ENCODE data around the gene ZNF76.
"Not testable (repeated sequence)": the region's sequence is repeated elsewhere in the genome, so short reads cannot be mapped to it uniquely, and the experiment has no call there.

Gene ZNF76

DNA sequence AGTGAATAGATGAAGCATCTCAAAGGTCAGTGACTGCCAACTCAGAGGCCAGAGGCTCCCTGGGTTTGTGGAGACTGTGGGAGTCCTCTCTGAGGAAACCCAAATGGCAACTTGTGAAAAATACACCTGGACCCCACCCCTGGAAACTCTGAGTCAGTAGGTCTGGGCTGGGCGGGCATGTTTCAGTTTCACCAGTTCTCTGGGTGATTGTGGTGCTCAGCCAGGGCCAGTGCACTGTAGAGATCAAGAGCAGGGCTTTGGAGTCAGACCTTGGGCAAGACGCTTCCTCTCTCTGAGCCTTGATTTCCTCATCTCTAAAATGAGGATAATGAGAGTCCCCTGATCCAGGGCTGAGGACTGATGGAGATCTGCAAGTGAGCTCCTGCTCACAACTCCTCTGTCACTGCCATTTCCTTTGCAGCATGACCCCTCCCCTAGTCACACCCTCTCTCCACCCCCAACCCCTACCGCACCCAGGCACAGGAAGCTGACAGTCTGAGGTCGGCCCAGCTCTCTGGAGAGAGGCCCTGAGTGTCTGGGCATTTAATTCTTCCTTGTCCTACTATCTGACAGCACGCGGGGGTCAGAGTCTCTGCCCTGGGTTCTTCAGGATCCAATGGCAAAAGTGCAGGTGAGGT lies 43.2 kb downstream of the ZNF76 start:
- peak; percentile 67 for DNase-seq

DNA sequence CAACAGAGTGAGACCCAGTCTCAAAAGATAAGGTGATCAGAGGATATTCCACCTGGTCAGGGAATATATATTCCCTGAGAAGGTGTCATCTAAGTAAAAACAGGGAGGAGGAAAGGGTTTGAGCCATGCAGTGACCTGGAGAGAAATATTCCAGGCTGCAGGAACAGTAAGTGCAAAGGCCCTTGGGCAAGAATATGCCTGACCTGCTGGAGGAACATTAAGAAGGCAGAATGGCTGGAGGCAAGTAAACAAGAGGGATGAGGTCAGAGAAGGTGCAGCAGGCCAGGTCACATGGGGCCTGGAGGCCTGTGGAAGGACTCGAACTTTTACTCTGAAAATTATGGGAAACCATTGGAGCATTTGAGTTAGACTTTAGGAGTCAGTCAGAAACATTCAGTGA lies 44.8 kb downstream of the ZNF76 start:
- DNase-seq: no peak

DNA sequence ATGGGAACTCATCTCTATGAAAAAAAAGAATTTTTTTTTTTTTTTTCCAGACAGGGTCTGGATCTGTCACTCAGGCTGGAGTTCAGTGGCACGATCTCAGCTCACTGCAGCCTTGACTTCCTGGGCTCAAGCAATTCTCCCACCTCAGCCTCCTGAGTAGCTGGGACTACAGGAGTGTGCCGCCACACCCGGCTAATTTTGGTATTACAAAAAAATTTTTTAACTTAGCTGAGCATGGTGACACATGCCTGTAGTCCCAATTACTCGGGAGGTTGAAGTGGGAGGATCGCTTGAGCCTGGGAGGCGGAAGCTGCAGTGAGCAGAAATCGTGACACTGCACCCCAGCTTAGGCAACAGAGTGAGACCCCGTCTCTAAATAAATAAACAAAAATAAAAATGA lies 45.6 kb downstream of the ZNF76 start:
- peak; percentile 29 for DNase-seq

DNA sequence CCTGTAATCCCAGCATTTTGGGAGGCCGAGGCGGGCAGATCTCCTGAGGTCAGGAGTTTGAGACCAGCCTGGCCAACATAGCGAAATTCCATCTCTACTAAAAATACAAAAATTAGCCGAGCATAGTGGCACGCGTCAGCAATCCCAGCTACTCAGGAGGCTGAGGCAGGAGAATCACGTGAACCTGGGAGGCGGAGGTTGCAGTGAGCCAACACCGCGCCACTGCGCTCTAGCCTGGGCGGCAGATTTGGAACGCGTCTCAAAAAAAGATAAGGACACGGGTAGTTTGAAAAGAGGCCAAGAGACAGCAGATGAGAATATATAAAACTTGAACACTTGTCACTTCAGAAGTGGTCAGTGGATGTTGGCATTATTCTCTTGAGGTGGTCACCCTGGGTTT lies 47.6 kb downstream of the ZNF76 start:
- DNase-seq: not testable (repeated sequence)

DNA sequence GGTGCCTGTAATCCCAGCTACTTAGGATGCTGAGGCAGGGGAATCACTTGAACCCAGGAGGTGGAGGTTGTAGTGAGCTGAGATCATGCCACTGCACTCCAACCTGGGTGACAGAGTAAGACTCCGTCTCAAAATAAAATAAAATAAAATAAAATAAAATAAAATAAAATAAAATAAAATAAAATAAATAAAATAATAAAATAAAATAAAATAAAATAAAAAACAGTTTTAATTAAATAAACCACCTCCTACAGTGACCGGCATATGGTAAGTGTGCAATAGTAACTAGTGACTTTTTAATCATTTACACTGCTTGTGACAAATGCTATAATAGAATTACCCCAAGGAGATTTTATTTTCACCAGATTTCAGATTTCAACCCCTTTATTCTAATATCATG lies 49.0 kb downstream of the ZNF76 start:
- not testable (repeated sequence) for DNase-seq

DNA sequence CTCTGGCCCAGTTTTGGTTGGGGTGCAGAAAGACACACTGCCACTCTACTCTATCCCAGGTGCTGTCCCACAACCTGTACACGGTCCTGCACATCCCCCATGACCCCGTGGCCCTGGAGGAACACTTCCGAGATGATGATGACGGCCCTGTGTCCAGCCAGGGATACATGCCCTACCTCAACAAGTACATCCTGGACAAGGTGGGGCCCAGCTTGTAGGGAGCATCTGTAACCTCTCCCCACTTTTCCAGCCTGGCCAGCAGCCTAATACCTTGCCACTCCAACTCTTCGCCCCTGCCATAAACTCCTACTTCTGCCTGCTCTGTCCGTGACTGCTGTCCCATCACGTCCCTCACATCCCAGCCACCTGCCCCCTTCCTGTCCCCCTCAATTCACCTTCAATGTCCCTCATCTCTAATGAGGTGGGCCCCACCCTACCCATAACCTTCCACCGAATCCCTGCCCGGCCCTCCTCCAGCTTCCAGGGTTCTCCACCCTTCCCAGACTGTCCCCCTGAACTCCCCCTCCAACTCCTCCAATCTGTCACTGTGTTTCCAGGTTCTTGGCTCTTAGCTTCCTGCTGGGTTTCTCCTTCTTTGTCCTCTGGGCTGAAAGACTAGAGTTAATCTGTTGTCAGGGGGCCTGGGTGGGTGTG lies 50.2 kb downstream of the ZNF76 start:
- DNase-seq: no peak

DNA sequence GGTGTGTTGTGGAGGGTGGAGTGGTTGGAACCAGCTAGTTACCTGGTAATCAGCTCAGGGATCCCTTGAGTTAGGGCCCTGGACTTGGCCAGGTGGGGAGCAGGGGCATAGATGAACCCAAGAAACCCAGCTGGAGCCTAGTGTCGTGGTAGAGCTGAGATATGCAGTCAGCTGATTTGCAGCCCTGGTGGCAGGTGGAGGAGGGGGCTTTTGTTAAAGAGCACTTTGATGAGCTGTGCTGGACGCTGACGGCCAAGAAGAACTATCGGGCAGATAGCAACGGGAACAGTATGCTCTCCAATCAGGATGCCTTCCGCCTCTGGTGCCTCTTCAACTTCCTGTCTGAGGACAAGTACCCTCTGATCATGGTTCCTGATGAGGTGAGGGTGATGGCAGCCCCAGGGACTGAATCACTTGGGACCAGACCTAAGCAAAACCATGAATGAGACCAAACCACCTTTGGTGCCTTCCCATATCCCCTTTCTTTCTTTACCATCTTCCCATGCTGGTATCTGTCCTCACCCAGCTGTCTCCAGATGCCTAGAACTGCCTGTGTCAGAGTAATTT lies 50.8 kb downstream of the ZNF76 start:
- no peak for DNase-seq

DNA sequence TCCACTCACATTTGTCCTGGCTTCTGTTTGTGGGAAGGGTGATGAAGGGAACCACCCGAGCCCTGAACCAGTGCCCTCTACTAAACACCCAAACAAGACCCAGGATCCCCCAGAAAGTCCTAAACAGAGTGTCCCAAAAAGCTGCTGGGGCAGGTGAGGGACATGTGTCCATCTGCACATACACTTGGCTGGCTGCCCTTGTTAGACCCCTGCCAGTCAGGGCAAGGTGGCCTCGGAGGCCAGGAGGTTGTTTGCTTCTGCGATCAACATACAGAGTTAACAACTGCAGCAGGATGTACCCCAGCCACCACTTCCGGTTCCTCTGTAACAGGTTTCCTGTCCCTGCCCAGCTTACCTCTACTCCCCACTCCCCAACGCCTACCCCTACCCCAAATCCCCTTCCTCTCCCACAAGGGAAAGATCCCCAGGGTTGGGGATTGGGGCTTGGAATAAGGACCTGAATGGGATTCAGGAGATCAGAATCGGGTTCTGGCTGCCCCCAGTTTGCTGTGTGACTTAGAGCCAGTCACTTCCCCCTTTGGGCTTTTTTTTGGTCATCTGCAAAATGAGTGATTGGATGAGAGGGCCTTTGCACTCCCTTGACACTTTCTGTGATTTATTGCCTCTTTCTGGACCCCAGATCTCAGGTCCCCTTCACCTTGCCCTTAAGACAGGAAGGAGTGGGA lies 52.0 kb downstream of the ZNF76 start:
- DNase-seq: no peak

DNA sequence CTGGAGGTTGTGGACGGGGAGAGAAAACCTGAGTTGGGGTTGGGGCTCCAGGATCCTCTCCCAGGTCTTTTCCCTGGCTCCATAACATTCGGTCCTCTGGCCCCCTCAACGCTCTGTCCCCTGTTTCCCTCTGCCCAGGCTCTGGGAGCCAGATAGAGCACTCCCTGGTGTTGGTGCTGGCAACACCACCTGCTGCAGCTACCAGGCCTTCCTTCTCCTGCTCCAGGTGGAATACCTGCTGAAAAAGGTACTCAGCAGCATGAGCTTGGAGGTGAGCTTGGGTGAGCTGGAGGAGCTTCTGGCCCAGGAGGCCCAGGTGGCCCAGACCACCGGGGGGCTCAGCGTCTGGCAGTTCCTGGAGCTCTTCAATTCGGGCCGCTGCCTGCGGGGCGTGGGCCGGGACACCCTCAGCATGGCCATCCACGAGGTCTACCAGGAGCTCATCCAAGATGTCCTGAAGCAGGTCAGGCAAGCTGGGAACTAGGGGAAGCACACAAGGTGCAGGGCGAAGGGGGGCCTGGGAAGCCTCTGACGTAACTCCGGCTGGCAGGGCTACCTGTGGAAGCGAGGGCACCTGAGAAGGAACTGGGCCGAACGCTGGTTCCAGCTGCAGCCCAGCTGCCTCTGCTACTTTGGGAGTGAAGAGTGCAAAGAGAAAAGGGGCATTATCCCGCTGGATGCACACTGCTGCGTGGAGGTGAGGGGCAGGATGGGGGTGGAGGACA lies 52.7 kb downstream of the ZNF76 start:
- no peak for DNase-seq

DNA sequence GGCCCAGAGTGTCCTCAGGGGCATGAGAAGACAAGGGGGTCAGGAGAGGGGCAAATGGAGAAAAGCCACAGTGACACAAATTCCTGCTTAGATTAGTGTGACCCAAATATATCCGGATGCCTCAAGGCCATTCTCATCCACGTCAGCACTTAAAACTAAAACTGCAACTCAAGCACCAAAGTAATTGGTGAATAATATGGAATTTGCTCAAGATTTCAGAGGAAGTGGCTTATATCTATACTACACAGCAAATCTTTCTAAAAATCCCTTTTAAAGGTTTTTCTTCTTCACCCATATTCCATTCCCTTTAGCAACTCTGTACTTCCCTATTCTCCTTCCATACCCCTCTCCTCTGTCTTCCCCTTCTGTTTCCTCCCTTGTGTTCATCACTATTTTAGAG lies 53.3 kb downstream of the ZNF76 start:
- no peak for DNase-seq

DNA sequence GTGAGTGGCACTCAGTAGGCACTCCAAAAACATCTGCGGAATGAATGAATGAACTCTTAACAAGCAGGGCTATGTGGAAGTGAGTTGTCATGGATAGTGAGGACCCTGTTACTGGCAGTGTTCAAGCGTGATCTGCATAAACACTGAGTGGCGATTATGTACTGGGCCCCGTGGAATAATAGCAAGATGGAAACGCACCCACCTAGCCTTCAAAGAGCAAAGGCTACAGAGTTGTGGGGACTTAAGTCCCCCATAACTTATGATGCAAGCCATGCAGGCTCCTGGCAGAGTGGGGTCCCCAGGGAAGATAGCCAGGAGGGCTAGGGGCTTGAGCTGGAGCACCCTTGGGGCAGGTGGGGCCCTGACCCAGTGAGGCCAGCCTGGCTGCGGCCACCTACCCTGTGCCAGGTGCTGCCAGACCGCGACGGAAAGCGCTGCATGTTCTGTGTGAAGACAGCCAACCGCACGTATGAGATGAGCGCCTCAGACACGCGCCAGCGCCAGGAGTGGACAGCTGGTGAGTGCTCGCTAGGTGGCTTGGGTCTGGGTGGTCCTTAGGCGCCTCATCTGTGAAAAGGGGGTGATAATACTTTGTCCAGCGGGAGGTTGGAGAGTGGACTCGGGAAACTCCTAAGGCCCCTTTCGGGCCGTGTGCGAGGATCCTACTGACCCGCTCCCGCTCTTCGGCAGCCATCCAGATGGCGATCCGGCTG lies 58.1 kb downstream of the ZNF76 start:
- no peak for DNase-seq

DNA sequence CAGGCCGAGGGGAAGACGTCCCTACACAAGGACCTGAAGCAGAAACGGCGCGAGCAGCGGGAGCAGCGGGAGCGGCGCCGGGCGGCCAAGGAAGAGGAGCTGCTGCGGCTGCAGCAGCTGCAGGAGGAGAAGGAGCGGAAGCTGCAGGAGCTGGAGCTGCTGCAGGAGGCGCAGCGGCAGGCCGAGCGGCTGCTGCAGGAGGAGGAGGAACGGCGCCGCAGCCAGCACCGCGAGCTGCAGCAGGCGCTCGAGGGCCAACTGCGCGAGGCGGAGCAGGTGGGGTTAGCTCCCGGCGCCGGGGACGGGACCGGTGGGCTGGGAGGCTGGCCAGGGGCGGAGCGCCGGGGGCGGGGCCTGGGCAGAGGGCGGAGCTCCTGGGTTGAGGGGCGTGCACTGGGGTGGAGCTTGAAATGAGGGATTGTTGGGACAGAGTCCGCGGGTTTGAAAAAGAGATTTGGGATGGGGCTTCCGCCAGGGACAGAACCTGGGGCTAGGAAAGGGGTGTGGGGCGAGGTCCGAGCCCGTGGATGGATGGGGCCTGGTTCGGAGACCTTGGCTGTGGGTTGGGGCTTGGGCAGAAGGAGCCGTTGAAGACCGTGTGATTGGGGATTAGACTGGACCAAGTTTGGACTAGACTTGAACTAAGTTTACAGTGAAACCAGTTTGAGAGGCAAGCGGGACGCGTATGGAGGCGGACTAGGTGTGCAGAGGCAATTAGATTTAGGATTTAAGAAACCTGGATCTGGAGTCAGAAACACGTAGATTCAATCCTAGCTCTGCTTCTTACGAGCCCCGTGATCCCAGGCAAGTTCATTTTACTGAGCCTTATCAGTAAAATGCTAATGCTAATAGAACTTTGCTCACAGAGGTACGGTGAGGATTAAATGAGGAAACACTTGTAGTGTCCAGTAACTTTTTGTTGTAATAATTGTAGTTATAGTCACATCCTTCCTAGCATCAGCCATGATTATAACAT lies 58.9 kb downstream of the ZNF76 start:
- no peak for DNase-seq

DNA sequence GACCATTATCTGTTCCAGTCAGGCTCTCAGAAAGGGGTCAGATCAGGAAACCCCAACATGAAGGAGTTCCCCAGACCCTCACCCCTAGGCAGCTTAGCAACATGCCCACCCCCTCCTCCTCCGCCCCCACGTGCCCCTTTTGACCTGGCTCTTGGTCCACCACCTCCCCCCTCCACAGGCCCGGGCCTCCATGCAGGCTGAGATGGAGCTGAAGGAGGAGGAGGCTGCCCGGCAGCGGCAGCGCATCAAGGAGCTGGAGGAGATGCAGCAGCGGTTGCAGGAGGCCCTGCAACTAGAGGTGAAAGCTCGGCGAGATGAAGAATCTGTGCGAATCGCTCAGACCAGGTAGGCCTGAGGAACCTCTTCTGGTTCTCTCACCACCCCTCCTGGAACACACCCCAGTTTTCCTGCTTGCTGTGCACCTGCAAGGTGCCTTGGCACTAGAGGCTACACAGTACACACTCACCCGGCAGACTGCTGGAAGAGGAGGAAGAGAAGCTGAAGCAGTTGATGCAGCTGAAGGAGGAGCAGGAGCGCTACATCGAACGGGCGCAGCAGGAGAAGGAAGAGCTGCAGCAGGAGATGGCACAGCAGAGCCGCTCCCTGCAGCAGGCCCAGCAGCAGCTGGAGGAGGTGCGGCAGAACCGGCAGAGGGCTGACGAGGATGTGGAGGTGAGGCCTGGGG lies 60.0 kb downstream of the ZNF76 start:
- no peak for DNase-seq

DNA sequence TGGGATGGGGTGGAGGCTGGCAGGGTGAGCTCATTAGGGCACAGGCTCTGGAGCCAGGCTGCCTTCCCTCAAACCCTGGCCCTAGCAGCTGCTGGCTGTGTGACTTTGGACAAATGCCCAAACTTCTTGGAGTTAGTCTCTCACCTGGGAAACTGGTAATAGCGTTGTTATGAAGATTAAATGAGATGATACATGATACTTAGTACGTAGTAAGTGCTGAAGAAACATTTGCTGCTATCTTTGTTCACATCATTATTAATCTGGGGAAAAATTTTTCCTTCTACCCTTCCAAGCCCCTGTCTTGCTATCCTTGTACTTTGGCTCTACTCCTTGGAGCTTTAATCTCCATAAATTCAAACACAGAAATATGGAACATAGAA lies 60.5 kb downstream of the ZNF76 start:
- DNase-seq: no peak

DNA sequence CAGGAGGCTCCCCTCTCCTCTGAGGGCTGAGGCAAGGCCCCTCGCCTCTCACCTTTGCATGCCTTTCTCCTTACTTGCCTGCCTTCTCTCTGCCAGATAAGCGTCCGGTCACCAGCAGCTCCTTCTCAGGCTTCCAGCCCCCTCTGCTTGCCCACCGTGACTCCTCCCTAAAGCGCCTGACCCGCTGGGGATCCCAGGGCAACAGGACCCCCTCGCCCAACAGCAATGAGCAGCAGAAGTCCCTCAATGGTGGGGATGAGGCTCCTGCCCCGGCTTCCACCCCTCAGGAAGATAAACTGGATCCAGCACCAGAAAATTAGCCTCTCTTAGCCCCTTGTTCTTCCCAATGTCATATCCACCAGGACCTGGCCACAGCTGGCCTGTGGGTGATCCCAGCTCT lies 61.6 kb downstream of the ZNF76 start:
- DNase-seq: no peak

DNA sequence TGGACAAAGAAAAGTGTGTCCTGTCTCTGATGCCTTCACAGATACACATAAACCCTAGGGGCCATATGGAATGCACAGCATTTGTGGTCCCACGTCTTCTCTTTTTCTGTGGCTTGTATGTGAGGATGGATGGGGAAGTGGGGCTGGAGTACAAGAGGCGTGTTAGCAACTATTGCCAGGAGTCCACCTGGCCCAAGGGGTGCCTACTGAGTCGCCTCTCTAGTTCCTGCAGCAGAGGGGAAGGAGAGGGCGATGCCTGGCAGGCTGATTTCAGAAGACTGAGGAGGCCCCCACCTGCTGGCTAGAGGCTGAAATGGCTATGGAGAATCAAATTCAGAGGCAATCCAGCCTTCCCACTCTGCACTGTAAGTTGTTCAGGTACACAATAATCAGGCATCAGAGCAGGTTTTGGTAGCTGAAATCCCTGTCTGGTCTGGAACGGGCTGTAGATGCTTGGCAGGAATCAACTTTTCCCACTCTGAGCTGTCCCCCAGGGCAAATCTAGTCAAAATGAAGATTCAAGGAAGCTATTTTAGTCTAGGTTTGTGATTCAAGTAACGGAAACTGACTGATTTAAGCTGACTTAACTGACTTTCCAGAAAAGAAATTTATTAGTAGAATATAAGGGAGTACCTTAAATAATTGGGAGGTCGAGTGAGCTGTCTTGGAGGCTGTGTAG lies 68.0 kb downstream of the ZNF76 start:
- peak; percentile 85 for DNase-seq

DNA sequence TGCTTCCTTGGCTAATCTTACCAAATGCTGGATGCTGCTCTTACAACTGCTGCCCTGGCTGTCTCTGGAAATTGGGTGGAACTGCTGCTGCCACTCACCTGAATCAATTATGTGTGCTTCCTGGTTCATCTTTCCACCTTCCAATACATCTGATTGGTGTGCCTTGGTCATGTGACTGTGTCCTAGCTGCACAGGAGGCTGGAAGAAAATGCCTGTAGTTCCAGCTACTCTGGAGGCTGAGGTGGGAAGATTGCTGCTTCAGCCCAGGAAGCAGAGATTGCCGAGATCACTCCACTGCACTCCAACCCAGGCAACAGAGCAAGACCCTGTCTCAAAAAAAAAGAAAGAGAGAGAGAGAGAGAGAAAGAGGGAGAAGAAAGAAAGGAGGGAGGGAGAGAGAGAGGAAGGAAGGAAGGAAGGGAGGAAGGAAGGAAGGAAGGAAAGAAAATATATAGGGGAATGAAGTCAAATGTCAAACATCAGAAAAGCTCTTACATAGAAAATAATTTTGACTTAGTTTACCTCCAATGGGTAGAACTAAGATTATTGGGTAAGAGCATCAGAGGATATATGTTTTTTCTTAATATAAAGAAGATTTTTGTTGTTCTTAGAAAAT lies 68.7 kb downstream of the ZNF76 start:
- DNase-seq: no peak

DNA sequence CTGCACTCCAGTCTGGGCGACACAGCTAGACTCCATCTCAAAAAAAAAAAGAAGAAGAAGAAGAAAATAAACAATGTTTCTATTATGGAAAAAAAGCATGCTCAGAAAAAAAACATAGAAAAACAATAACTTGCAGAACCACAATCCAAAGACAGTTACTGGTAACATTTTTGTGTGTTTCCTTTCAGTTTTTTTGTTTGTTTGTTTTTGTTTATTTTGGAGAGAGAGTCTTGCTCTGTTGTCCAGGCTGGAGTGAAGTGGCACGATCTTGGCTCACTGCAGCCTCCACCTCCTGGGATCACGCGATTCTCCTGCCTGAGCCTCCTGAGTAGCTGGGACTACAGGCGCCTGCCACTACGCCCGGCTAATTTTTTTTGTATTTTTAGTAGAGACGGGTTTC lies 69.4 kb downstream of the ZNF76 start:
- not testable (repeated sequence) for DNase-seq

DNA sequence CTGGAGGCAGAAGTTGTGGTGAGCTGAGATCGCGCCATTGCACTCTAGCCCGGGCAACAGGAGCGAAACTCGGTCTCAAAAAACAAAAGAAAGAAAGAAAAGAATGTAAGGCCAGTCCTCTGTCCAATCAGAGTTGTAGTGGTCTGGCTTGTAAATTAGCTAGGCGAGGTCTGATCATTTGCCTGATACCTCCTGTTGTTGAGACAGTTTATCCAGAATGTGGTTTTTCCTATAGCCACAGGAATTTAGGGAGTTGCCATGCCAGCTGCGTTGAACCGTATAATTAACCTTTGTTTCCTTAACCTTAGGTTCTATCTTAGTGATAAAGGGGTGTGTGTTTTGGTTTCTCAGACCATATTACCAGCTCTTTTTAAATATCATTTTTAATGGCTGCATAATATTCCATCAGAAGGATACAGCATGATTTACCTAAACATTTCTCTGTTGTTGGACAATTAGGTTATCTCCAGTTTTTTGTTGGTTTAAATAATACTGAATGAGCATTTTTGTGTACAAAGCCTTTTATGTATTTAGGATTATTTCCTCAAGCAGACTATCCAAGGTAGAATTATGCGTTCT lies 71.1 kb downstream of the ZNF76 start:
- DNase-seq: no peak
